Stimulated activated CD4-positive, alpha-beta T cell treated with anti-CD3 and anti-CD28 coated beads, Interleukin-1b, Interleukin-23, amount 100 ng/mL, for 24 hours (primary cell): ENCODE measurements around the gene VSIG10L.
A peak's percentile ranks its signal among the peaks of the same experiment; 100 is the strongest.

Experiments used
- DNase-seq, 4 experiments: peaks; one replicate each; pipeline ENCODE4 v3.0.0-alpha.2; 2020; ENCODE audit warnings: low read depth in 4 of 4, low spot score in 1 of 4

Gene VSIG10L

GRCh38 chr19:51341976-51342580, at the start of gene VSIG10L:
VSIG10L (minus strand) TSS chr19:51342139; CDS start chr19:51342124, 15 bp downstream.
- no peak for DNase-seq

GRCh38 chr19:51391073-51391611, 49.2 kb upstream of the VSIG10L start:
- no peak for DNase-seq

GRCh38 chr19:51389143-51389542, 47.2 kb upstream of the VSIG10L start:
- no peak for DNase-seq

GRCh38 chr19:51387924-51388389, 46.0 kb upstream of the VSIG10L start, which contains the start of gene LIM2:
LIM2 (minus strand) TSS chr19:51387974; CDS start chr19:51387443, 531 bp downstream.
- no peak for DNase-seq

GRCh38 chr19:51386882-51387520, 45.1 kb upstream of the VSIG10L start:
- DNase-seq = no peak

GRCh38 chr19:51382004-51382403, 40.1 kb upstream of the VSIG10L start:
- no peak for DNase-seq

- DNase-seq = no peak
Observed at GRCh38 chr19:51380379-51380778, 38.4 kb upstream of the VSIG10L start.

- DNase-seq = no peak
Observed at GRCh38 chr19:51377422-51377821, 35.5 kb upstream of the VSIG10L start.

- DNase-seq = peak in 1 of 4 experiments; percentile 61
Observed at GRCh38 chr19:51375504-51376221, 33.7 kb upstream of the VSIG10L start.

- DNase-seq = peak in 3 of 4 experiments; percentile 32 to 78 (median 47)
Observed at GRCh38 chr19:51372649-51373504, 30.9 kb upstream of the VSIG10L start, which contains the start of gene NKG7. NKG7 (minus strand) TSS chr19:51372654; CDS start chr19:51372535, 119 bp downstream.

GRCh38 chr19:51372021-51372648, 30.2 kb upstream of the VSIG10L start:
- no peak for DNase-seq

GRCh38 chr19:51371186-51371690, 29.3 kb upstream of the VSIG10L start:
- no peak for DNase-seq

- DNase-seq = no peak
Observed at GRCh38 chr19:51370230-51370629, 28.3 kb upstream of the VSIG10L start.

- no peak for DNase-seq
Observed at GRCh38 chr19:51368366-51369282, 26.7 kb upstream of the VSIG10L start, which contains the start of gene CLDND2. CLDND2 (minus strand) TSS chr19:51369003; CDS start chr19:51368577, 426 bp downstream.

GRCh38 chr19:51367565-51368365, 25.8 kb upstream of the VSIG10L start:
- DNase-seq = peak; percentile 89 to 99 (median 97)

- no peak for DNase-seq
Observed at GRCh38 chr19:51367255-51367564, 25.3 kb upstream of the VSIG10L start.

GRCh38 chr19:51366389-51367254, 24.7 kb upstream of the VSIG10L start:
- peak; percentile 81 to 96 (median 86) for DNase-seq
